A673 (cell line): ENCODE results near the gene B3GAT2.

ENCODE experiments used
- CTCF ChIP-seq: fragments of 300-800, 200-600 bp; sonication (generic); conservative IDR thresholded peaks from 2 replicates; pipeline ENCODE4 v1.5.1; 2017; ENCODE audit warnings: low read depth, mild to moderate bottlenecking, antibody characterized with exemption, low read length, moderate library complexity, mixed read lengths
- EZH2 ChIP-seq: fragments of 200-600 bp; sonication (generic); IDR thresholded peaks from 2 replicates; pipeline ENCODE4 v1.6.1; 2017; ENCODE audit warnings: borderline replicate concordance, low read depth, mild to moderate bottlenecking, mixed read lengths, antibody characterized with exemption, low read length; ENCODE audit not compliant: poor library complexity, severe bottlenecking

- TF ChIP-seq CTCF (no peak), EZH2 (no peak)
Measured at GRCh38 chr6:70903665-70904452, 53.0 kb downstream of the B3GAT2 start.
